WTC11 (cell line): ENCODE measurements around the gene PRIM1. TPM values are rescaled to one million over a fixed set of nuclear protein-coding genes. Genes with fewer than 3 reads are reported as not detected.

Experiments
- ATAC-seq: fragments of 200-7000 bp; cut with Tn5 transposase; 2 replicates; pipeline ENCODE4 v1.10.0; 2021; ENCODE audit warnings: mild to moderate bottlenecking, moderate library complexity
- CTCF ChIA-PET: fragments of 300-600 bp; sonication (Branson Sonifier 250); formaldehyde crosslinking; loops from one replicate; lab custom pipeline; 2021; ENCODE audit warnings: antibody characterized with exemption; lab: Charles Lee
- POLR2A ChIA-PET: fragments of 350-600 bp; sonication (Branson Sonifier 250); formaldehyde crosslinking; loops from one replicate; lab custom pipeline; 2021; ENCODE audit warnings: antibody characterized with exemption; lab: Charles Lee
- DNase-seq: peaks from one replicate; pipeline ENCODE4 v3.0.0; 2021; ENCODE audit warnings: low spot score
- H3K27ac Mint-ChIP-seq: 2 replicates; pipeline ENCODE4 v1.8.0; 2021; ENCODE audit warnings: mixed read lengths
- H3K27me3 Mint-ChIP-seq: 2 replicates; pipeline ENCODE4 v1.8.0; 2021; ENCODE audit warnings: low read depth, mild to moderate bottlenecking, moderate library complexity, mixed read lengths
- H3K36me3 Mint-ChIP-seq: 2 replicates; pipeline ENCODE4 v1.8.0; 2021; ENCODE audit warnings: mixed read lengths
- H3K4me1 Mint-ChIP-seq: 2 replicates; pipeline ENCODE4 v1.8.0; 2022; ENCODE audit warnings: mixed read lengths
- H3K4me3 Mint-ChIP-seq: 2 replicates; pipeline ENCODE4 v1.8.0; 2021; ENCODE audit warnings: mild to moderate bottlenecking, moderate library complexity, mixed read lengths
- H3K9me3 Mint-ChIP-seq: 2 replicates; pipeline ENCODE4 v1.8.0; 2021; ENCODE audit warnings: mixed read lengths
- AFF4 ChIP-seq: sonication (generic); formaldehyde crosslinking; IDR thresholded peaks from 2 replicates; pipeline ENCODE4 v1.8.1; 2023; ENCODE audit warnings: mild to moderate bottlenecking, missing genetic modification reagents, borderline replicate concordance
- AR ChIP-seq: fragments of 250-450 bp; sonication (Bioruptor Pico); IDR thresholded peaks from 2 replicates; pipeline ENCODE4 v1.9.0; 2021; ENCODE audit warnings: mild to moderate bottlenecking
- ATF2 ChIP-seq: sonication (generic); formaldehyde crosslinking; IDR thresholded peaks from 2 replicates; pipeline ENCODE4 v1.8.1; 2022; ENCODE audit warnings: low read depth, missing genetic modification reagents, borderline replicate concordance
- CBFB ChIP-seq: sonication (generic); formaldehyde crosslinking; IDR thresholded peaks from 2 replicates; pipeline ENCODE4 v1.8.1; 2022; ENCODE audit warnings: mild to moderate bottlenecking, low read depth, missing genetic modification reagents
- CDX4 ChIP-seq: fragments of 250-450 bp; sonication (Bioruptor Pico); IDR thresholded peaks from 2 replicates; pipeline ENCODE4 v1.9.0; 2021; ENCODE audit warnings: moderate library complexity, mild to moderate bottlenecking, inconsistent platforms, borderline replicate concordance
- EMX1 ChIP-seq: fragments of 250-450 bp; sonication (Bioruptor Pico); IDR thresholded peaks from 2 replicates; pipeline ENCODE4 v1.8.0; 2021; ENCODE audit warnings: mild to moderate bottlenecking
- KAT7 ChIP-seq: sonication (generic); formaldehyde crosslinking; IDR thresholded peaks from 2 replicates; pipeline ENCODE4 v1.8.1; 2023; ENCODE audit warnings: missing genetic modification reagents, mild to moderate bottlenecking, borderline replicate concordance
- NFATC4 ChIP-seq: fragments of 250-450 bp; sonication (Bioruptor Pico); IDR thresholded peaks from 2 replicates; pipeline ENCODE4 v1.9.0; 2021; ENCODE audit warnings: mild to moderate bottlenecking
- NR1H2 ChIP-seq: sonication (generic); formaldehyde crosslinking; IDR thresholded peaks from 2 replicates; pipeline ENCODE4 v1.9.0; 2021; ENCODE audit warnings: mild to moderate bottlenecking, moderate library complexity, missing genetic modification reagents
- SMAD4 ChIP-seq: sonication (generic); formaldehyde crosslinking; IDR thresholded peaks from 2 replicates; pipeline ENCODE4 v1.8.0; 2022; ENCODE audit warnings: mild to moderate bottlenecking, missing genetic modification reagents
- SP1 ChIP-seq: sonication (generic); formaldehyde crosslinking; conservative IDR thresholded peaks from 2 replicates; pipeline ENCODE4 v1.8.1; 2022; ENCODE audit warnings: missing genetic modification reagents
- TEAD1 ChIP-seq: sonication (generic); formaldehyde crosslinking; IDR thresholded peaks from 2 replicates; pipeline ENCODE4 v1.8.0; 2022; ENCODE audit warnings: mild to moderate bottlenecking, missing genetic modification reagents
- ZNF219 ChIP-seq: sonication (generic); formaldehyde crosslinking; IDR thresholded peaks from 2 replicates; pipeline ENCODE4 v1.8.0; 2023; ENCODE audit warnings: missing genetic modification reagents, mild to moderate bottlenecking, borderline replicate concordance
- ZNF263 ChIP-seq: sonication (generic); formaldehyde crosslinking; IDR thresholded peaks from 2 replicates; pipeline ENCODE4 v1.8.1; 2022; ENCODE audit warnings: low read depth, mild to moderate bottlenecking, moderate library complexity, missing genetic modification reagents
- ZNF317 ChIP-seq: sonication (generic); formaldehyde crosslinking; IDR thresholded peaks from 2 replicates; pipeline ENCODE4 v1.8.1; 2023; ENCODE audit warnings: low read depth, mild to moderate bottlenecking, moderate library complexity, missing genetic modification reagents, borderline replicate concordance
- ZNF512 ChIP-seq: sonication (generic); formaldehyde crosslinking; IDR thresholded peaks from 2 replicates; pipeline ENCODE4 v1.8.1; 2022; ENCODE audit warnings: missing genetic modification reagents, borderline replicate concordance
- total RNA-seq: library from RNA; stranded (reverse); gene quantifications from 3 replicates; pipeline ENCODE4 v1.2.3, GENCODE V29; 2021

PRIM1 gene
- total RNA-seq, 1 experiment from 2014 or later, result 54.0 TPM

- no peaks in the 10 kb centered on the region for H3K9me3 Mint-ChIP-seq
- ATAC-seq, result no peak
- CTCF ChIA-PET, result no interaction called here
- no peak for DNase-seq
- H3K27me3 Mint-ChIP-seq, result no peaks in the 10 kb centered on the region
- H3K27ac Mint-ChIP-seq, result peak overlapping the region; percentile 81
- POLR2A ChIA-PET, result interaction anchor here (0.6 kb wide), 3 partner anchors 28 to 147 kb away, joined by 3 to 4 read pairs (median 3); no protein-coding TSS in a partner anchor
- peak overlapping the region; percentile 99 for H3K4me3 Mint-ChIP-seq
- H3K36me3 Mint-ChIP-seq, result peaks cover 77% of the 10 kb centered on the region
- H3K4me1 Mint-ChIP-seq, result peaks cover 64% of the 10 kb centered on the region
- no peak for TF ChIP-seq NFATC4 (CRISPR knock-in tag)
- TF ChIP-seq ZNF219 (CRISPR knock-in tag), result no peak
- no peak for TF ChIP-seq KAT7 (CRISPR knock-in tag)
- no peak for TF ChIP-seq AR (CRISPR knock-in tag)
- TF ChIP-seq NR1H2, result no peak
- TF ChIP-seq ATF2 (CRISPR knock-in tag), result no peak
- TF ChIP-seq ZNF263 (CRISPR knock-in tag), result no peak
- TF ChIP-seq AFF4 (CRISPR knock-in tag), result no peak
- TF ChIP-seq ZNF512 (CRISPR knock-in tag), result no peak
- no peak for TF ChIP-seq SMAD4
- TF ChIP-seq TEAD1 (CRISPR knock-in tag), result no peak
Measured at GRCh38 chr12:56723352-56723751, 28.8 kb downstream of the PRIM1 start.

- H3K27me3 Mint-ChIP-seq, result no peaks in the 10 kb centered on the region
- H3K4me3 Mint-ChIP-seq, result peak overlapping the region; percentile 99
- no peaks in the 10 kb centered on the region for H3K9me3 Mint-ChIP-seq
- no peak for TF ChIP-seq CBFB (CRISPR knock-in tag)
- TF ChIP-seq SMAD4, result no peak
- no peak for TF ChIP-seq ZNF317 (CRISPR knock-in tag)
- TF ChIP-seq SP1, result no peak
- no peak for TF ChIP-seq EMX1 (CRISPR knock-in tag)
- TF ChIP-seq CDX4 (CRISPR knock-in tag), result no peak
- CTCF ChIA-PET, result interaction anchor here (0.5 kb wide), 1 partner anchor 293 kb away, joined by 4 read pairs; no protein-coding TSS in a partner anchor
- ATAC-seq (no peak), DNase-seq (no peak)
- POLR2A ChIA-PET, result no interaction called here
- H3K27ac Mint-ChIP-seq, result peak overlapping the region; percentile 52; the same call in 1 of the 2 replicates
- peaks cover 64% of the 10 kb centered on the region for H3K4me1 Mint-ChIP-seq
- H3K36me3 Mint-ChIP-seq, result peaks cover 75% of the 10 kb centered on the region
Measured at GRCh38 chr12:56722832-56723231, 29.3 kb downstream of the PRIM1 start.
